H9 (cell line): Measurements from ENCODE around the gene AARSD1. TPM values are rescaled to one million over a fixed set of nuclear protein-coding genes. Genes with fewer than 3 reads are reported as not detected.

Experiments
- DNase-seq: peaks from one replicate; pipeline ENCODE4 v3.0.0-alpha.2; 2017
- H2AFZ ChIP-seq: one replicate; pipeline ENCODE4 v1.6.1; 2013; ENCODE audit warnings: mild to moderate bottlenecking, low read length, control low read depth, moderate library complexity
- H2AK5ac ChIP-seq: 2 replicates; pipeline ENCODE4 v1.6.1; 2013; ENCODE audit warnings: low read length, control low read depth, mixed read lengths; ENCODE audit not compliant: insufficient read length
- H2BK120ac ChIP-seq: one replicate; pipeline ENCODE4 v1.6.1; 2013; ENCODE audit warnings: low read depth, mild to moderate bottlenecking, low read length, control low read depth, inconsistent platforms; ENCODE audit not compliant: poor library complexity, severe bottlenecking
- H2BK12ac ChIP-seq: 2 replicates; pipeline ENCODE4 v1.6.1; 2013; ENCODE audit warnings: low read length, control low read depth, mixed read lengths, low read depth; ENCODE audit not compliant: insufficient read length
- H2BK15ac ChIP-seq: 2 replicates; pipeline ENCODE4 v1.6.1; 2013; ENCODE audit warnings: low read depth, low read length, control low read depth
- H2BK20ac ChIP-seq: one replicate; pipeline ENCODE4 v1.6.1; 2013; ENCODE audit warnings: low read depth, mild to moderate bottlenecking, low read length, control low read depth, inconsistent platforms; ENCODE audit not compliant: poor library complexity, severe bottlenecking
- H2BK5ac ChIP-seq: 2 replicates; pipeline ENCODE4 v1.6.1; 2013; ENCODE audit warnings: low read length, control low read depth, mixed read lengths; ENCODE audit not compliant: insufficient read length
- H3K14ac ChIP-seq: 2 replicates; pipeline ENCODE4 v1.6.1; 2013; ENCODE audit warnings: low read length, control low read depth; ENCODE audit not compliant: insufficient read depth
- H3K18ac ChIP-seq: 2 replicates; pipeline ENCODE4 v1.6.1; 2013; ENCODE audit warnings: low read depth, mild to moderate bottlenecking, mixed read lengths, low read length, control low read depth; ENCODE audit not compliant: insufficient read length
- H3K23ac ChIP-seq: 2 replicates; pipeline ENCODE4 v1.6.1; 2013; ENCODE audit warnings: low read length, control low read depth, mixed read lengths, low read depth; ENCODE audit not compliant: insufficient read length
- H3K23me2 ChIP-seq: 2 replicates; pipeline ENCODE4 v1.6.1; 2013; ENCODE audit warnings: low read depth, mild to moderate bottlenecking, mixed read lengths, low read length, control low read depth; ENCODE audit not compliant: insufficient read length, poor library complexity, severe bottlenecking
- H3K27ac ChIP-seq: 2 replicates; pipeline ENCODE4 v1.5.1; 2013; ENCODE audit warnings: low read length, control low read depth, mixed read lengths, low read depth; ENCODE audit not compliant: insufficient read length
- H3K27me3 ChIP-seq: 2 replicates; pipeline ENCODE4 v1.6.1; 2013; ENCODE audit warnings: low read length, control low read depth, inconsistent platforms; ENCODE audit not compliant: insufficient read depth
- H3K4ac ChIP-seq: 2 replicates; pipeline ENCODE4 v1.6.1; 2013; ENCODE audit warnings: low read depth, mild to moderate bottlenecking, control low read depth, inconsistent platforms, low read length, moderate library complexity
- H3K4me1 ChIP-seq: 2 replicates; pipeline ENCODE4 v1.6.1; 2013; ENCODE audit warnings: low read length, control low read depth, inconsistent platforms; ENCODE audit not compliant: insufficient read depth
- H3K4me2 ChIP-seq: 2 replicates; pipeline ENCODE4 v1.6.1; 2013; ENCODE audit warnings: low read length, control low read depth, mixed read lengths; ENCODE audit not compliant: insufficient read length, insufficient read depth
- H3K56ac ChIP-seq: 2 replicates; pipeline ENCODE4 v1.6.1; 2013; ENCODE audit warnings: low read depth, mild to moderate bottlenecking, mixed read lengths, low read length, control low read depth; ENCODE audit not compliant: insufficient read length
- H3K79me1 ChIP-seq: 2 replicates; pipeline ENCODE4 v1.6.1; 2013; ENCODE audit warnings: low read depth, mild to moderate bottlenecking, moderate library complexity, low read length, control low read depth, inconsistent platforms; ENCODE audit not compliant: insufficient read depth, poor library complexity, severe bottlenecking
- H3K79me2 ChIP-seq: 2 replicates; pipeline ENCODE4 v1.6.1; 2013; ENCODE audit warnings: low read length, control low read depth, inconsistent platforms; ENCODE audit not compliant: insufficient read depth
- H3K9ac ChIP-seq: 2 replicates; pipeline ENCODE4 v1.6.1; 2013; ENCODE audit warnings: low read length, control low read depth, mixed read lengths; ENCODE audit not compliant: insufficient read length; ENCODE audit errors: extremely low read depth
- H3K9me3 ChIP-seq: one replicate; pipeline ENCODE4 v1.6.1; 2013; ENCODE audit warnings: low read depth, low read length, inconsistent platforms; ENCODE audit not compliant: control insufficient read depth
- H3T11ph ChIP-seq: one replicate; pipeline ENCODE4 v1.6.1; 2013; ENCODE audit warnings: mild to moderate bottlenecking, low read length, control low read depth, inconsistent platforms
- H4K20me1 ChIP-seq: one replicate; pipeline ENCODE4 v1.6.1; 2013; ENCODE audit not compliant: control insufficient read depth, insufficient read length, insufficient read depth
- H4K5ac ChIP-seq: 2 replicates; pipeline ENCODE4 v1.6.1; 2013; ENCODE audit warnings: low read depth, mild to moderate bottlenecking, mixed read lengths, low read length, control low read depth; ENCODE audit not compliant: insufficient read length
- H4K8ac ChIP-seq: replicated peaks from 2 replicates; pipeline ENCODE4 v1.6.1; 2013; ENCODE audit warnings: low read length, control low read depth, mixed read lengths, low read depth; ENCODE audit not compliant: insufficient read length
- H4K91ac ChIP-seq: 2 replicates; pipeline ENCODE4 v1.6.1; 2013; ENCODE audit warnings: low read depth, mild to moderate bottlenecking, moderate library complexity, mixed read lengths, low read length, control low read depth; ENCODE audit not compliant: insufficient read length
- H3K27ac Mint-ChIP-seq, 3 experiments: 2 replicates in 2 of 3; 3 replicates in 1 of 3; pipeline ENCODE4 v1.8.0; 2020 to 2021; ENCODE audit warnings: mixed read lengths in 3 of 3, mild to moderate bottlenecking in 1 of 3, moderate library complexity in 1 of 3
- H3K27me3 Mint-ChIP-seq: 2 replicates; pipeline ENCODE4 v1.8.0; 2021; ENCODE audit warnings: low read depth, mild to moderate bottlenecking, moderate library complexity, mixed read lengths
- H3K36me3 Mint-ChIP-seq, 3 experiments: 2 replicates in 2 of 3; 3 replicates in 1 of 3; pipeline ENCODE4 v1.8.0; 2020 to 2021; ENCODE audit warnings: low read depth in 3 of 3, mixed read lengths in 3 of 3; ENCODE audit not compliant: insufficient read depth in 1 of 3
- H3K4me1 Mint-ChIP-seq, 2 experiments: 2 replicates each; pipeline ENCODE4 v1.8.0; 2020; ENCODE audit warnings: mixed read lengths in 2 of 2
- H3K4me3 Mint-ChIP-seq, 2 experiments: 2 replicates in 1 of 2; 3 replicates in 1 of 2; pipeline ENCODE4 v1.8.0; 2020 to 2021; ENCODE audit warnings: mild to moderate bottlenecking in 2 of 2, mixed read lengths in 2 of 2, moderate library complexity in 1 of 2
- H3K9me3 Mint-ChIP-seq, 2 experiments: 2 replicates in 1 of 2; 3 replicates in 1 of 2; pipeline ENCODE4 v1.8.0; 2020; ENCODE audit warnings: mild to moderate bottlenecking in 2 of 2, mixed read lengths in 2 of 2, moderate library complexity in 1 of 2
- CTCF ChIP-seq: fragments of 200-600 bp; sonication (generic); conservative IDR thresholded peaks from 3 replicates; pipeline ENCODE4 v1.8.0; 2021; ENCODE audit warnings: antibody characterized with exemption, mild to moderate bottlenecking
- WGBS: extraction: QIAGEN DNeasy Blood & Tissue Kit; methylation state at CpG from one replicate; pipeline ENCODE4 v1.1.7; 2013; ENCODE audit warnings: missing lambda C conversion rate, low lambda C conversion rate, mixed read lengths; ENCODE audit not compliant: insufficient read length; ENCODE audit errors: extremely low coverage; 5-methylcytosine and 5-hydroxymethylcytosine counted together
- total RNA-seq: library from RNA; stranded (reverse); gene quantifications from 2 replicates; pipeline ENCODE4 v1.2.1, GENCODE V29; 2021

AARSD1 gene
- total RNA-seq, 1 experiment from 2014 or later = 68.7 TPM

GRCh38 chr17:42967925-42968324, 3.7 kb upstream of the AARSD1 start:
- Histone ChIP-seq H4K5ac (no peak overlapping the region), H2BK15ac (no peak overlapping the region), H3K4ac (no peak overlapping the region), H3K27ac (no peak overlapping the region), H2AK5ac (no peak overlapping the region), H3K79me1 (no peaks in the 10 kb centered on the region), H2BK5ac (no peak overlapping the region), H3K23me2 (peaks cover 5% of the 10 kb centered on the region), H3K27me3 (no peaks in the 10 kb centered on the region), H4K8ac (no peak overlapping the region), H2BK120ac (no peak overlapping the region), H2BK12ac (no peak overlapping the region), H3K4me1 (no peaks in the 10 kb centered on the region), H3K14ac (no peak overlapping the region), H3K18ac (no peak overlapping the region), H2AFZ (no peak overlapping the region), H2BK20ac (no peak overlapping the region), H3T11ph (no peak overlapping the region), H3K56ac (no peak overlapping the region), H4K20me1 (no peaks in the 10 kb centered on the region), H3K79me2 (0 out of 2 replicates have a peak, but pooled peaks cover 2% of the 10 kb centered on the region), H4K91ac (no peak overlapping the region), H3K23ac (no peak overlapping the region), H3K9ac (no peak overlapping the region), H3K4me2 (no peak overlapping the region), H3K9me3 (no peaks in the 10 kb centered on the region)
- no peak for DNase-seq
- H3K4me3 Mint-ChIP-seq = no peak overlapping the region
- no peak for TF ChIP-seq CTCF
- peaks cover 3 to 11% (median 6%) of the 10 kb centered on the region in 3 experiments; a peak in 6 of 7 replicates for H3K36me3 Mint-ChIP-seq
- 0 out of 5 replicates have a peak, but pooled peaks cover 0 to 4% of the 10 kb centered on the region in 2 experiments for H3K9me3 Mint-ChIP-seq
- H3K27ac Mint-ChIP-seq = no peak overlapping the region
- H3K4me1 Mint-ChIP-seq = peaks cover 5 to 10% of the 10 kb centered on the region in 2 experiments
- WGBS = no CpG with 5 or more reads among the region's 1 CpG
- H3K27me3 Mint-ChIP-seq = no peaks in the 10 kb centered on the region
